Esophagus muscularis mucosa (tissue), 4 donors: ENCODE results near the gene SH3GL2. TPM values are rescaled to one million over a fixed set of nuclear protein-coding genes. Genes with fewer than 3 reads are reported as not detected.

Experiments used
- DNase-seq: peaks from one replicate; pipeline ENCODE4 v3.0.0-alpha.2; 2017; ENCODE audit errors: extremely low spot score
- H3K27ac ChIP-seq, 4 donors: fragments of 200-600 bp; sonication (generic); replicated peaks in 1 of 4; 1 replicate in 3 of 4; 2 replicates in 1 of 4; pipeline ENCODE4 v1.5.1; 2016 to 2019; ENCODE audit warnings: mild to moderate bottlenecking in 1 of 4
- H3K27me3 ChIP-seq, 4 donors: fragments of 200-600 bp; sonication (generic); one replicate each; pipeline versions ENCODE4 v1.5.1 to v1.6.0; 2016 to 2019
- H3K36me3 ChIP-seq, 4 donors: fragments of 200-600 bp; sonication (generic); one replicate each; pipeline ENCODE4 v1.5.1; 2016 to 2019
- H3K4me1 ChIP-seq, 4 donors: fragments of 200-600 bp; sonication (generic); one replicate each; pipeline ENCODE4 v1.5.1; 2016 to 2019
- H3K4me3 ChIP-seq, 4 donors: fragments of 200-600 bp; sonication (generic); 1 replicate in 2 of 4; 2 replicates in 2 of 4; pipeline ENCODE4 v1.5.1; 2016 to 2019; ENCODE audit warnings: mild to moderate bottlenecking in 4 of 4, moderate library complexity in 1 of 4
- H3K9me3 ChIP-seq, 4 donors: fragments of 200-600 bp; sonication (generic); 1 replicate in 3 of 4; 2 replicates in 1 of 4; pipeline ENCODE4 v1.5.1; 2016 to 2019
- CTCF ChIP-seq, 3 experiments: fragments of 200-600 bp in 2 of 3; fragments of 450-650 bp in 1 of 3; sonication (generic) in 2 of 3; IDR thresholded peaks; one replicate each; pipeline ENCODE4 v1.5.1; 2017 to 2019; ENCODE audit warnings: antibody characterized with exemption in 3 of 3, mild to moderate bottlenecking in 2 of 3, moderate library complexity in 1 of 3
- EP300 ChIP-seq: sonication (generic); formaldehyde crosslinking; IDR thresholded peaks from one replicate; pipeline ENCODE4 v1.6.1; 2017; ENCODE audit warnings: antibody characterized with exemption
- POLR2A ChIP-seq: fragments of 450-650 bp; IDR thresholded peaks from one replicate; pipeline ENCODE4 v1.6.1; 2017; ENCODE audit warnings: antibody characterized with exemption, moderate library complexity, mild to moderate bottlenecking, low read depth
- POLR2AphosphoS5 ChIP-seq, 2 donors: sonication (generic); formaldehyde crosslinking; IDR thresholded peaks; one replicate each; pipeline ENCODE4 v1.6.1; 2017; ENCODE audit warnings: antibody characterized with exemption in 2 of 2
- WGBS: methylation state at CpG from one replicate; pipeline ENCODE4 v1.1.5; 2018; 5-methylcytosine and 5-hydroxymethylcytosine counted together
- intact Hi-C: fragments of 100-400 bp; cut with DNase I; formaldehyde crosslinking; loops from one replicate; pipeline ENCODE4 v1.15.1; 2023
- total RNA-seq, 4 donors: library from RNA; depleted of rRNA; stranded (reverse); fragments of >200 nt; gene quantifications; one replicate each; pipeline versions ENCODE4 v1.1.0 to v1.2.1, GENCODE V29; 2016

Gene SH3GL2
- total RNA-seq, 4 donors from 2014 or later: 3.3 to 6.7 (median 5.2) TPM

GRCh38 chr9:17742067-17742466 lies 163.2 kb downstream of the SH3GL2 start:
- TF ChIP-seq POLR2A (no peak), POLR2AphosphoS5 (IDR thresholded peaks at IDR 0.05) (no peak), EP300 (no peak), CTCF (IDR thresholded peaks at IDR 0.05) (no peak)
- WGBS: 59% methylated on average over 3 of the region's 3 CpGs
- H3K27ac ChIP-seq: no peak overlapping the region
- H3K27me3 ChIP-seq: no peaks in the 10 kb centered on the region
- intact Hi-C loops: no loop called here
- no peaks in the 10 kb centered on the region for H3K36me3 ChIP-seq
- H3K4me3 ChIP-seq: no peak overlapping the region
- H3K9me3 ChIP-seq: no peaks in the 10 kb centered on the region
- no peaks in the 10 kb centered on the region for H3K4me1 ChIP-seq
- DNase-seq: no peak

GRCh38 chr9:17744786-17745185 lies 165.9 kb downstream of the SH3GL2 start:
- Histone ChIP-seq H3K4me3 (no peak overlapping the region), H3K4me1 (no peaks in the 10 kb centered on the region), H3K27ac (no peak overlapping the region), H3K27me3 (no peaks in the 10 kb centered on the region), H3K36me3 (no peaks in the 10 kb centered on the region), H3K9me3 (no peaks in the 10 kb centered on the region)
- WGBS: 33% methylated on average over 3 of the region's 3 CpGs
- DNase-seq: no peak
- TF ChIP-seq CTCF (IDR thresholded peaks at IDR 0.05) (no peak), POLR2AphosphoS5 (IDR thresholded peaks at IDR 0.05) (no peak), POLR2A (no peak), EP300 (no peak)
- intact Hi-C loops: no loop called here

GRCh38 chr9:17750269-17750668 lies 171.4 kb downstream of the SH3GL2 start:
- no peak for DNase-seq
- H3K27ac ChIP-seq: no peak overlapping the region
- no peaks in the 10 kb centered on the region for H3K27me3 ChIP-seq
- no peaks in the 10 kb centered on the region for H3K4me1 ChIP-seq
- TF ChIP-seq EP300 (no peak), POLR2AphosphoS5 (IDR thresholded peaks at IDR 0.05) (no peak), POLR2A (no peak), CTCF (IDR thresholded peaks at IDR 0.05) (no peak)
- H3K9me3 ChIP-seq: peaks cover 0 to 4% (median 0%) of the 10 kb centered on the region in 4 donors
- H3K36me3 ChIP-seq: no peaks in the 10 kb centered on the region
- no peak overlapping the region for H3K4me3 ChIP-seq
- intact Hi-C loops: no loop called here
- WGBS: 57% methylated on average over 3 of the region's 3 CpGs

- TF ChIP-seq CTCF (IDR thresholded peaks at IDR 0.05): no peak
- TF ChIP-seq POLR2AphosphoS5 (IDR thresholded peaks at IDR 0.05): no peak
- TF ChIP-seq EP300: no peak
- TF ChIP-seq POLR2A: no peak
- intact Hi-C loops: no loop called here
Observed at GRCh38 chr9:17751486-17751885, 172.6 kb downstream of the SH3GL2 start.

GRCh38 chr9:17752021-17752420 lies 173.2 kb downstream of the SH3GL2 start:
- peaks cover 0 to 4% (median 0%) of the 10 kb centered on the region in 4 donors for H3K9me3 ChIP-seq
- no peaks in the 10 kb centered on the region for H3K27me3 ChIP-seq
- WGBS: 44% methylated on average over 3 of the region's 3 CpGs
- no peak for DNase-seq
- H3K36me3 ChIP-seq: no peaks in the 10 kb centered on the region
- intact Hi-C loops: no loop called here
- TF ChIP-seq POLR2AphosphoS5 (IDR thresholded peaks at IDR 0.05): no peak
- TF ChIP-seq CTCF (IDR thresholded peaks at IDR 0.05): no peak
- TF ChIP-seq EP300: no peak
- TF ChIP-seq POLR2A: no peak
- H3K4me3 ChIP-seq: no peak overlapping the region
- no peaks in the 10 kb centered on the region for H3K4me1 ChIP-seq
- H3K27ac ChIP-seq: no peak overlapping the region

More at GRCh38 chr9:17751486-17751885, 172.6 kb downstream of the SH3GL2 start:
- Histone ChIP-seq H3K4me3 (no peak overlapping the region), H3K27me3 (no peaks in the 10 kb centered on the region), H3K4me1 (no peaks in the 10 kb centered on the region), H3K36me3 (no peaks in the 10 kb centered on the region), H3K9me3 (peaks cover 0 to 4% (median 0%) of the 10 kb centered on the region in 4 donors), H3K27ac (no peak overlapping the region)
- no peak for DNase-seq
- 74% methylated on average over 4 of the region's 4 CpGs for WGBS
